GM12892 (cell line): ENCODE results near the gene SFSWAP.

Experiments
- POLR2A ChIP-seq: IDR thresholded peaks from 2 replicates; pipeline ENCODE4 v1.6.1; 2011; ENCODE audit warnings: low read depth, low read length, control low read depth
- POLR2AphosphoS5 ChIP-seq: IDR thresholded peaks from 2 replicates; pipeline ENCODE4 v1.6.1; 2011; ENCODE audit warnings: low read depth, low read length, control low read depth

DNA sequence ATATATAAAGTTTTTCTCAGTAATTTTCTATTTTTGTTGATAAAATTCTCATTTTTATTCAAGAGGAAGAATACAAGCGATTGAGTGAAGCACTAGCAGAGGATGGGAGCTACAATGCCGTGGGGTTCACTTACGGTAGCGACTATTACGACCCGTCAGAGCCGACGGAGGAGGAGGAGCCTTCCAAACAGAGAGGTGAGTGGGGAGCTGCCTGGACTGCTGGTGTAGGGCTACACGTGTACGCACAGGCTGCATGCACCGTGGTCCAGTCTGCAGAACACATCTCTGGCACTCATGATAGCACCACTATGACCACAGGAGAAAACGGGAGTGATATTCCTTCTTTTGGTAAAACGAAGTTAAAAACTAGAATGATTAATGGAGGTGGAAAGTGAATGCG lies 3.9 kb downstream of the SFSWAP start:
- TF ChIP-seq POLR2A (no peak), POLR2AphosphoS5 (no peak)
